ENCODE measurements around the gene ABITRAM.
A peak's percentile ranks its signal among the peaks of the same experiment; 100 is the strongest.
"Not testable (repeated sequence)": the region's sequence is repeated elsewhere in the genome, so short reads cannot be mapped to it uniquely, and the experiment has no call there.

Gene ABITRAM

GRCh38 chr9:108934323-108934893 is at the start of gene ABITRAM:
ABITRAM (plus strand) TSS chr9:108934400; CDS start chr9:108934487, 87 bp downstream.
- peak; percentile 86 for DNase-seq (ENCODE audit: low spot score)

GRCh38 chr9:108884701-108885100 is 49.5 kb upstream of the ABITRAM start:
- DNase-seq (ENCODE audit: low spot score), result no peak

GRCh38 chr9:108885643-108886348 is 48.4 kb upstream of the ABITRAM start:
- peak; percentile 68 for DNase-seq (ENCODE audit: low spot score)

GRCh38 chr9:108886594-108887271 is 47.5 kb upstream of the ABITRAM start:
- DNase-seq (ENCODE audit: low spot score), result not testable (repeated sequence)

- DNase-seq (ENCODE audit: low spot score), result peak; percentile 9
Measured at GRCh38 chr9:108889649-108890067, 44.5 kb upstream of the ABITRAM start.

GRCh38 chr9:108894225-108894997 is 39.8 kb upstream of the ABITRAM start:
- no peak for DNase-seq (ENCODE audit: low spot score)

- DNase-seq (ENCODE audit: low spot score), result no peak
Measured at GRCh38 chr9:108897324-108898096, 36.7 kb upstream of the ABITRAM start.

- not testable (repeated sequence) for DNase-seq (ENCODE audit: low spot score)
Measured at GRCh38 chr9:108899023-108899695, 35.0 kb upstream of the ABITRAM start.

- DNase-seq (ENCODE audit: low spot score), result no peak
Measured at GRCh38 chr9:108900176-108900575, 34.0 kb upstream of the ABITRAM start.

GRCh38 chr9:108903420-108904103 is 30.6 kb upstream of the ABITRAM start:
- DNase-seq (ENCODE audit: low spot score), result no peak

- no peak for DNase-seq (ENCODE audit: low spot score)
Measured at GRCh38 chr9:108904161-108904560, 30.0 kb upstream of the ABITRAM start.

GRCh38 chr9:108905494-108905893 is 28.7 kb upstream of the ABITRAM start:
- no peak for DNase-seq (ENCODE audit: low spot score)

- no peak for DNase-seq (ENCODE audit: low spot score)
Measured at GRCh38 chr9:108910402-108910801, 23.8 kb upstream of the ABITRAM start.

GRCh38 chr9:108910914-108911313 is 23.3 kb upstream of the ABITRAM start:
- no peak for DNase-seq (ENCODE audit: low spot score)

GRCh38 chr9:108911820-108912219 is 22.4 kb upstream of the ABITRAM start:
- no peak for DNase-seq (ENCODE audit: low spot score)

GRCh38 chr9:108913391-108913790 is 20.8 kb upstream of the ABITRAM start:
- DNase-seq (ENCODE audit: low spot score), result no peak

GRCh38 chr9:108919517-108919916 is 14.7 kb upstream of the ABITRAM start:
- no peak for DNase-seq (ENCODE audit: low spot score)

GRCh38 chr9:108920401-108920800 is 13.8 kb upstream of the ABITRAM start:
- DNase-seq (ENCODE audit: low spot score), result not testable (repeated sequence)

- DNase-seq (ENCODE audit: low spot score), result no peak
Measured at GRCh38 chr9:108921200-108921599, 13.0 kb upstream of the ABITRAM start.

- DNase-seq (ENCODE audit: low spot score), result no peak
Measured at GRCh38 chr9:108924466-108924865, 9.7 kb upstream of the ABITRAM start.
